Neural progenitor cell (in vitro differentiated cells): ENCODE measurements around the gene CELF5. TPM values are rescaled to one million over a fixed set of nuclear protein-coding genes. Genes with fewer than 3 reads are reported as not detected.
A peak's percentile ranks its signal among the peaks of the same experiment; 100 is the strongest.

Experiments used
- DNase-seq: peaks from one replicate; pipeline ENCODE4 v3.0.0-alpha.2; 2016; ENCODE audit warnings: low spot score
- H2AFZ ChIP-seq: fragments of 200-600 bp; sonication (generic); replicated peaks from 2 replicates; pipeline ENCODE4 v1.6.1; 2016; ENCODE audit warnings: antibody characterized with exemption
- H3F3A ChIP-seq: fragments of 200-600 bp; sonication (generic); 2 replicates; pipeline ENCODE4 v1.6.1; 2016; ENCODE audit warnings: antibody characterized with exemption, low read depth
- H3K27ac ChIP-seq: fragments of 200-600 bp; sonication (generic); 2 replicates; pipeline ENCODE4 v1.5.1; 2016; ENCODE audit warnings: mild to moderate bottlenecking
- H3K27me3 ChIP-seq: fragments of 200-600 bp; sonication (generic); 2 replicates; pipeline ENCODE4 v1.6.1; 2016; ENCODE audit warnings: mild to moderate bottlenecking, moderate library complexity
- H3K36me3 ChIP-seq: fragments of 200-600 bp; sonication (generic); 2 replicates; pipeline ENCODE4 v1.5.1; 2016
- H3K4me1 ChIP-seq: fragments of 200-600 bp; sonication (generic); 2 replicates; pipeline ENCODE4 v1.6.1; 2016; ENCODE audit warnings: mixed run types
- H3K4me2 ChIP-seq: fragments of 200-600 bp; sonication (generic); 2 replicates; pipeline ENCODE4 v1.6.1; 2016
- H3K4me3 ChIP-seq: fragments of 200-600 bp; sonication (generic); 2 replicates; pipeline ENCODE4 v1.5.1; 2016
- H3K79me2 ChIP-seq: fragments of 200-600 bp; sonication (generic); 2 replicates; pipeline ENCODE4 v1.6.1; 2016; ENCODE audit warnings: low read depth
- H3K9ac ChIP-seq: fragments of 200-600 bp; sonication (generic); 2 replicates; pipeline ENCODE4 v1.6.1; 2016
- H3K9me3 ChIP-seq: fragments of 200-600 bp; sonication (generic); 2 replicates; pipeline ENCODE4 v1.5.1; 2016; ENCODE audit warnings: low read depth
- H4K20me1 ChIP-seq: fragments of 200-600 bp; sonication (generic); 2 replicates; pipeline ENCODE4 v1.6.1; 2016; ENCODE audit warnings: low read depth
- H3K27ac Mint-ChIP-seq: 3 replicates; pipeline ENCODE4 v1.8.0; 2021; ENCODE audit warnings: mixed read lengths
- H3K27me3 Mint-ChIP-seq: 2 replicates; pipeline ENCODE4 v1.8.0; 2022; ENCODE audit warnings: low read depth, mild to moderate bottlenecking, inconsistent platforms, moderate library complexity, mixed read lengths; ENCODE audit not compliant: insufficient read depth
- H3K36me3 Mint-ChIP-seq: 3 replicates; pipeline ENCODE4 v1.8.0; 2021; ENCODE audit warnings: mixed read lengths
- H3K4me1 Mint-ChIP-seq: 3 replicates; pipeline ENCODE4 v1.8.0; 2021; ENCODE audit warnings: mixed read lengths
- H3K4me3 Mint-ChIP-seq: 3 replicates; pipeline ENCODE4 v1.8.0; 2021; ENCODE audit warnings: mild to moderate bottlenecking, moderate library complexity, mixed read lengths
- H3K9me3 Mint-ChIP-seq: 3 replicates; pipeline ENCODE4 v1.8.0; 2020; ENCODE audit warnings: mixed read lengths
- EZH2 ChIP-seq: fragments of 200-600 bp; sonication (generic); IDR thresholded peaks from 2 replicates; pipeline ENCODE4 v1.6.1; 2017; ENCODE audit warnings: antibody characterized with exemption, mild to moderate bottlenecking, moderate library complexity
- EZH2phosphoT487 ChIP-seq: fragments of 200-600 bp; sonication (generic); IDR thresholded peaks from 2 replicates; pipeline ENCODE4 v1.6.1; 2017; ENCODE audit warnings: antibody characterized with exemption
- total RNA-seq: library from RNA; depleted of rRNA; stranded (reverse); fragments of >200 nt; gene quantifications from 2 replicates; pipeline ENCODE4 v1.2.3, GENCODE V29; 2015; ENCODE audit warnings: low replicate concordance
- TF ChIP-seq, protein P1 (sequence below): fragments of 200-600 bp; sonication (generic); IDR thresholded peaks from 2 replicates; pipeline ENCODE4 v1.5.1; 2017; ENCODE audit warnings: antibody characterized with exemption, mild to moderate bottlenecking

The CELF5 gene
- total RNA-seq, 1 donor from 2014 or later, result 7.9 TPM

DNA sequence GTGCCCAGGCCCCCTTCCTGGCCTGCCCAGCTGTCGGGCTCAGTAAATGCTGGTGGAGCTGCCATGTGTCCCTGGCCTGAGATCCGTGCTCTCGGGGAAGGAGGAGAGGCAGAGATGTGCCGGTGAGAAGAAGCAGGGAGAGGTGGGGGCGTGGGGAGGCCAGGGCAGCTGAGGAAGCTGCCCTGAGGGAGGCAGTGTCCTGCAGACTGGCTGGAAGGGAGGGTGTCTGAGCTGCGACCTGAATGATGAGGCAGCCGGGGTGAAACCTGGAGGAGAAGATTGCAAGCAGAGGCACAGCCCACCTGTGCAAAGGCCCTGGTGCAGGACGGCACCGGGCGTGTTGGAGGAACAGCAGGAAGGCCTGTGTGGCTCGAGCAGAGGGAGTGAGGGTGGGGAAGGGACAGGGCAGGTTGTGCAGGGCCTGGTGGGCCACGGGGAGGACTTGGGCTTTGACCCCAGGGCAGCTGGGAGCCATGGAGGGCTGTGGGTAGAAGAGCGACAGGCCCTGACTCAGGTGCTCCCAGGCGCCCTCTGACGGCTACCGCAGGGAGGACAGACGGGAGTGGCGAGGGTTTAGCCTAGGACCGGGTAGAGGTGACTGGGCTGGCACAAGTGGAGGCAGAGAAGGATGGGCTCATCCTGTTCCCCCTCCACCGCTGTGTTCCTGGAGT lies 14.0 kb upstream of the CELF5 start:
- H3K4me2 ChIP-seq, result no peak overlapping the region
- no peaks in the 10 kb centered on the region for H3K36me3 ChIP-seq
- H3K27me3 Mint-ChIP-seq, result peaks cover 4% of the 10 kb centered on the region
- no peaks in the 10 kb centered on the region for H3F3A ChIP-seq
- no peaks in the 10 kb centered on the region for H3K9me3 ChIP-seq
- no peaks in the 10 kb centered on the region for H3K27me3 ChIP-seq
- H3K4me1 Mint-ChIP-seq, result no peaks in the 10 kb centered on the region
- no peak overlapping the region for H3K4me3 ChIP-seq
- peaks cover 11% of the 10 kb centered on the region for H4K20me1 ChIP-seq
- H3K4me3 Mint-ChIP-seq, result no peak overlapping the region
- H2AFZ ChIP-seq, result no peak overlapping the region
- TF ChIP-seq, protein P1, sequence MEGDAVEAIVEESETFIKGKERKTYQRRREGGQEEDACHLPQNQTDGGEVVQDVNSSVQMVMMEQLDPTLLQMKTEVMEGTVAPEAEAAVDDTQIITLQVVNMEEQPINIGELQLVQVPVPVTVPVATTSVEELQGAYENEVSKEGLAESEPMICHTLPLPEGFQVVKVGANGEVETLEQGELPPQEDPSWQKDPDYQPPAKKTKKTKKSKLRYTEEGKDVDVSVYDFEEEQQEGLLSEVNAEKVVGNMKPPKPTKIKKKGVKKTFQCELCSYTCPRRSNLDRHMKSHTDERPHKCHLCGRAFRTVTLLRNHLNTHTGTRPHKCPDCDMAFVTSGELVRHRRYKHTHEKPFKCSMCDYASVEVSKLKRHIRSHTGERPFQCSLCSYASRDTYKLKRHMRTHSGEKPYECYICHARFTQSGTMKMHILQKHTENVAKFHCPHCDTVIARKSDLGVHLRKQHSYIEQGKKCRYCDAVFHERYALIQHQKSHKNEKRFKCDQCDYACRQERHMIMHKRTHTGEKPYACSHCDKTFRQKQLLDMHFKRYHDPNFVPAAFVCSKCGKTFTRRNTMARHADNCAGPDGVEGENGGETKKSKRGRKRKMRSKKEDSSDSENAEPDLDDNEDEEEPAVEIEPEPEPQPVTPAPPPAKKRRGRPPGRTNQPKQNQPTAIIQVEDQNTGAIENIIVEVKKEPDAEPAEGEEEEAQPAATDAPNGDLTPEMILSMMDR, result peak; percentile 61
- no peak for TF ChIP-seq EZH2
- no peak for TF ChIP-seq EZH2phosphoT487
- H3K9ac ChIP-seq, result no peak overlapping the region
- DNase-seq, result peak; percentile 61
- no peaks in the 10 kb centered on the region for H3K79me2 ChIP-seq
- H3K27ac ChIP-seq, result no peak overlapping the region
- no peaks in the 10 kb centered on the region for H3K4me1 ChIP-seq
- no peaks in the 10 kb centered on the region for H3K9me3 Mint-ChIP-seq
- peaks cover 4% of the 10 kb centered on the region for H3K36me3 Mint-ChIP-seq
- H3K27ac Mint-ChIP-seq, result no peak overlapping the region

DNA sequence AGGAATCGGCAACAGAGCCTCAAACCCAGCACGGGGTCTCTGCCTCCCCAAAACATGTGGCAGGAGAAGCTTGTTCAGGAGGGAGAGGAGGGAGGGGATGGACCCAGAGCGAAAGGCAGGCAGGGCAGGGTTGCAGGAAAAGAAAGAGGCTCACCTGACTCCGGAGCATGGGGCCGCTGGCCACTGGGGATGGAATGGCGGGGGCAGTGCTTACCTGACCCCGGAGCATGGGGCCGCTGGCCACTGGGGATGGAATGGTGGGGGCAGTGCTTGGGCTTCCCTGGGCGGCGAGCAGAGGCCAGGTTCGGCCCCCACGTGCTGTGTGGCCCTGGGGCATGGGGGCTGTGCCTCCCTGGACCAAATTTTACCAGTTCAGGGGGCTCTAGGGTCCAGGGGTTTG lies 13.3 kb upstream of the CELF5 start:
- H3K4me3 ChIP-seq, result no peak overlapping the region
- no peak overlapping the region for H3K4me2 ChIP-seq
- no peaks in the 10 kb centered on the region for H3F3A ChIP-seq
- H3K4me1 ChIP-seq, result no peaks in the 10 kb centered on the region
- no peak overlapping the region for H3K27ac Mint-ChIP-seq
- H3K27me3 Mint-ChIP-seq, result peaks cover 4% of the 10 kb centered on the region
- no peak overlapping the region for H2AFZ ChIP-seq
- no peak for DNase-seq
- H3K27ac ChIP-seq, result no peak overlapping the region
- no peak overlapping the region for H3K4me3 Mint-ChIP-seq
- H3K4me1 Mint-ChIP-seq, result no peaks in the 10 kb centered on the region
- H3K36me3 Mint-ChIP-seq, result peaks cover 4% of the 10 kb centered on the region
- no peaks in the 10 kb centered on the region for H3K36me3 ChIP-seq
- H4K20me1 ChIP-seq, result peaks cover 11% of the 10 kb centered on the region
- no peaks in the 10 kb centered on the region for H3K9me3 Mint-ChIP-seq
- no peaks in the 10 kb centered on the region for H3K27me3 ChIP-seq
- H3K79me2 ChIP-seq, result no peaks in the 10 kb centered on the region
- no peak overlapping the region for H3K9ac ChIP-seq
- TF ChIP-seq EZH2phosphoT487 (no peak), EZH2 (no peak)
- TF ChIP-seq, protein P1, result no peak
- H3K9me3 ChIP-seq, result no peaks in the 10 kb centered on the region

DNA sequence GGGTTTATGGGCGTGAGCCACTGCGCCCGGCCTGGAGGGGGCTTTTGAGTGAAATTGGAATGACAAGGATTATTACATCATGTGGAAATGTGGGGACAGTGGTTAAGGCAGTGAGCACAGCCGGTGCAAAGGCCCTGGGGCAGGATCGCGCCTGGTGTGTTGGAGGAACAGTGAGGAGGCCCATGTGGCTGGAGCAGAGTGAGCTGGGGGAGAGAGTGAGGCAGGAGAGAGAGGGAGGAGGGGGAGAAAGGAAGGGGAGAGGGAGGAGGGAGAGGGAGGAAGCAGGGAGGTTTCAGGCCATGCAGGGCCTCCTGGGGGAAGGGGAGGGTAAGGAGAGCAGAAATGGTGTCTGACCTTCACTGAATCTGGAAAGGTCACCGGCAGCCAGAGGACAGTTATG lies 11.3 kb upstream of the CELF5 start:
- Mint-ChIP-seq H3K4me3 (no peak overlapping the region), H3K36me3 (peaks cover 4% of the 10 kb centered on the region), H3K27ac (no peak overlapping the region), H3K9me3 (no peaks in the 10 kb centered on the region), H3K4me1 (no peaks in the 10 kb centered on the region), H3K27me3 (peaks cover 6% of the 10 kb centered on the region)
- TF ChIP-seq, protein P1, result no peak
- TF ChIP-seq EZH2phosphoT487 (no peak), EZH2 (no peak)
- Histone ChIP-seq H3K9me3 (no peaks in the 10 kb centered on the region), H2AFZ (no peak overlapping the region), H3K4me1 (no peaks in the 10 kb centered on the region), H3K27me3 (no peaks in the 10 kb centered on the region), H3K36me3 (no peaks in the 10 kb centered on the region), H3K27ac (no peak overlapping the region), H3K9ac (no peak overlapping the region), H3K79me2 (no peaks in the 10 kb centered on the region), H4K20me1 (peaks cover 11% of the 10 kb centered on the region), H3K4me3 (no peak overlapping the region), H3F3A (no peaks in the 10 kb centered on the region), H3K4me2 (no peak overlapping the region)
- DNase-seq, result no peak
